CD14-positive monocyte (primary cell): ENCODE measurements around the gene VPS52. TPM values are rescaled to one million over a fixed set of nuclear protein-coding genes. Genes with fewer than 3 reads are reported as not detected.
A peak's percentile ranks its signal among the peaks of the same experiment; 100 is the strongest.

ENCODE experiments used
- DNase-seq, 3 donors: peaks; one replicate each; pipeline ENCODE4 v3.0.0-alpha.2; 2011 to 2022
- H2AFZ ChIP-seq: 2 replicates; pipeline ENCODE4 v1.6.0; 2012; ENCODE audit warnings: mild to moderate bottlenecking, low read depth, low read length, inconsistent platforms; ENCODE audit not compliant: insufficient read depth, poor library complexity, severe bottlenecking
- H3K27ac ChIP-seq, 2 donors: 1 replicate in 1 of 2; 2 replicates in 1 of 2; pipeline ENCODE4 v1.5.1; 2012 to 2013; ENCODE audit warnings: low read length in 2 of 2, control low read depth in 1 of 2, inconsistent platforms in 1 of 2, low read depth in 1 of 2, mild to moderate bottlenecking in 1 of 2
- H3K27me3 ChIP-seq, 2 donors: one replicate each; pipeline versions ENCODE4 v1.6.0 to v1.6.1; 2011 to 2013; ENCODE audit warnings: low read length in 2 of 2; ENCODE audit not compliant: control insufficient read depth in 2 of 2, insufficient read depth in 2 of 2
- H3K36me3 ChIP-seq, 2 donors: replicated peaks in 1 of 2; 1 replicate in 1 of 2; 2 replicates in 1 of 2; pipeline versions ENCODE4 v1.5.1 to v1.6.1; 2012 to 2013; ENCODE audit warnings: low read length in 2 of 2, control low read depth in 1 of 2, inconsistent platforms in 1 of 2, mild to moderate bottlenecking in 1 of 2; ENCODE audit not compliant: insufficient read depth in 2 of 2, control insufficient read depth in 1 of 2
- H3K4me1 ChIP-seq, 2 donors: 1 replicate in 1 of 2; 2 replicates in 1 of 2; pipeline versions ENCODE4 v1.5.1 to v1.6.1; 2012 to 2013; ENCODE audit warnings: low read length in 2 of 2, control low read depth in 1 of 2, inconsistent platforms in 1 of 2, mild to moderate bottlenecking in 1 of 2, moderate library complexity in 1 of 2; ENCODE audit not compliant: insufficient read depth in 2 of 2, control insufficient read depth in 1 of 2
- H3K4me2 ChIP-seq: replicated peaks from 2 replicates; pipeline ENCODE3; 2012; ENCODE audit warnings: low read length, moderate library complexity, mild to moderate bottlenecking; ENCODE audit not compliant: poor library complexity, severe bottlenecking; ENCODE audit errors: extremely low read depth
- H3K4me3 ChIP-seq, 3 experiments: fragments of 200-600 bp in 1 of 3; sonication (generic) in 1 of 3; replicated peaks in 1 of 3; 1 replicate in 2 of 3; 2 replicates in 1 of 3; pipeline ENCODE4 v1.5.1; 2011 to 2013; ENCODE audit warnings: low read length in 3 of 3, mild to moderate bottlenecking in 3 of 3, control low read depth in 2 of 3, low read depth in 2 of 3, inconsistent platforms in 1 of 3, moderate library complexity in 1 of 3
- H3K79me2 ChIP-seq: 2 replicates; pipeline ENCODE4 v1.6.0; 2012; ENCODE audit warnings: mild to moderate bottlenecking, control low read depth, inconsistent platforms, low read length, moderate library complexity; ENCODE audit not compliant: insufficient read depth
- H3K9ac ChIP-seq: 2 replicates; pipeline ENCODE4 v1.6.0; 2017; ENCODE audit warnings: low read length, mild to moderate bottlenecking; ENCODE audit not compliant: insufficient read depth, poor library complexity, severe bottlenecking
- H3K9me3 ChIP-seq, 2 donors: replicated peaks in 1 of 2; 1 replicate in 1 of 2; 2 replicates in 1 of 2; pipeline versions ENCODE4 v1.5.1 to v1.6.1; 2012 to 2013; ENCODE audit warnings: low read length in 2 of 2, control low read depth in 1 of 2; ENCODE audit not compliant: control insufficient read depth in 1 of 2, insufficient read depth in 1 of 2
- H4K20me1 ChIP-seq: 2 replicates; pipeline ENCODE4 v1.6.0; 2012; ENCODE audit warnings: mild to moderate bottlenecking, low read length, control low read depth, moderate library complexity; ENCODE audit not compliant: insufficient read depth
- H3K27ac Mint-ChIP-seq, 7 donors: one replicate each; pipeline ENCODE4 v1.8.0; 2020; ENCODE audit warnings: mild to moderate bottlenecking in 7 of 7, mixed read lengths in 7 of 7, moderate library complexity in 6 of 7, inconsistent platforms in 2 of 7
- H3K27me3 Mint-ChIP-seq, 3 donors: one replicate each; pipeline ENCODE4 v1.8.0; 2021 to 2022; ENCODE audit warnings: low read depth in 3 of 3, mild to moderate bottlenecking in 3 of 3, mixed read lengths in 3 of 3, moderate library complexity in 3 of 3, inconsistent platforms in 1 of 3
- H3K36me3 Mint-ChIP-seq, 2 donors: one replicate each; pipeline ENCODE4 v1.8.0; 2020; ENCODE audit warnings: mixed read lengths in 2 of 2, inconsistent platforms in 1 of 2, mild to moderate bottlenecking in 1 of 2
- H3K4me1 Mint-ChIP-seq: one replicate; pipeline ENCODE4 v1.8.0; 2020; ENCODE audit warnings: mild to moderate bottlenecking, mixed read lengths
- H3K4me3 Mint-ChIP-seq, 2 donors: one replicate each; pipeline ENCODE4 v1.8.0; 2020; ENCODE audit warnings: mild to moderate bottlenecking in 2 of 2, mixed read lengths in 2 of 2, moderate library complexity in 1 of 2
- H3K9me3 Mint-ChIP-seq, 7 donors: one replicate each; pipeline ENCODE4 v1.8.0; 2020 to 2022; ENCODE audit warnings: mixed read lengths in 7 of 7, mild to moderate bottlenecking in 6 of 7, moderate library complexity in 6 of 7, inconsistent platforms in 2 of 7
- WGBS: methylation state at CpG from one replicate; pipeline ENCODE4 v1.1.5; 2013; ENCODE audit warnings: missing lambda C conversion rate; ENCODE audit not compliant: insufficient coverage; 5-methylcytosine and 5-hydroxymethylcytosine counted together
- intact Hi-C, 2 donors: fragments of 100-400 bp; cut with micrococcal nuclease; formaldehyde crosslinking; loops; one replicate each; pipeline versions ENCODE4 v1.15.0 to v1.15.1; 2023
- polyA plus RNA-seq, 3 donors: library from polyadenylated mRNA; depleted of rRNA in 1 of 3; unstranded in 2 of 3; stranded (reverse) in 1 of 3; fragments of 300-500 nt in 2 of 3; fragments of >200 nt in 1 of 3; fragmentation: Illumina TruSeq in 2 of 3; gene quantifications; 1 replicate in 2 of 3; 2 replicates in 1 of 3; pipeline ENCODE4 v1.2.3, GENCODE V29; 2012 to 2021
- TF ChIP-seq, protein P1 (sequence below): fragments of 200-600 bp; IDR thresholded peaks from one replicate; pipeline ENCODE4 v1.8.0; 2022; ENCODE audit warnings: antibody characterized with exemption, mild to moderate bottlenecking

VPS52 gene
- polyA plus RNA-seq, 3 donors = 11.0 to 150 (median 14.5) TPM

DNA sequence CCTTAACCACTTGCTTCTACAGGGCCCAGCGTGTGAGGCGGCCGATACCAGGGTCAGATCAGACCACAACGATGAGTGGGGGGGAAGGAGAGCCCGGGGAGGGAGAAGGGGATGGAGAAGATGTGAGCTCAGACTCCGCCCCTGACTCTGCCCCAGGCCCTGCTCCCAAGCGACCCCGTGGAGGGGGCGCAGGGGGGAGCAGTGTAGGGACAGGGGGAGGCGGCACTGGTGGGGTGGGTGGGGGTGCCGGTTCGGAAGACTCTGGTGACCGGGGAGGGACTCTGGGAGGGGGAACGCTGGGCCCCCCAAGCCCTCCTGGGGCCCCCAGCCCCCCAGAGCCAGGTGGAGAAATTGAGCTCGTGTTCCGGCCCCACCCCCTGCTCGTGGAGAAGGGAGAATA, 60.5 kb downstream of the VPS52 start:
- peaks cover 24 to 45% (median 30%) of the 10 kb centered on the region in 3 donors for H3K27me3 Mint-ChIP-seq
- peaks cover 0 to 7% (median 0%) of the 10 kb centered on the region in 7 donors for H3K9me3 Mint-ChIP-seq
- peaks cover 27 to 35% of the 10 kb centered on the region in 2 donors for H3K4me1 ChIP-seq
- H3K36me3 Mint-ChIP-seq = peaks cover 23 to 29% of the 10 kb centered on the region in 2 donors
- no peak overlapping the region for H3K4me3 ChIP-seq
- H3K27ac ChIP-seq = no peak overlapping the region
- no peak for DNase-seq
- H3K4me1 Mint-ChIP-seq = peaks cover 34% of the 10 kb centered on the region
- peaks cover 10 to 28% of the 10 kb centered on the region in 2 donors for H3K27me3 ChIP-seq
- H2AFZ ChIP-seq = no peak overlapping the region
- no peak overlapping the region for H3K9ac ChIP-seq
- intact Hi-C loops = loop anchor here in 1 of 2 donors (5.0 kb wide), 1 partner anchor 36 kb away; no protein-coding TSS in a partner anchor
- no peak overlapping the region for H3K4me2 ChIP-seq
- 93% methylated on average over 6 of the region's 17 CpGs for WGBS
- no peaks in the 10 kb centered on the region for H3K79me2 ChIP-seq
- TF ChIP-seq, protein P1, sequence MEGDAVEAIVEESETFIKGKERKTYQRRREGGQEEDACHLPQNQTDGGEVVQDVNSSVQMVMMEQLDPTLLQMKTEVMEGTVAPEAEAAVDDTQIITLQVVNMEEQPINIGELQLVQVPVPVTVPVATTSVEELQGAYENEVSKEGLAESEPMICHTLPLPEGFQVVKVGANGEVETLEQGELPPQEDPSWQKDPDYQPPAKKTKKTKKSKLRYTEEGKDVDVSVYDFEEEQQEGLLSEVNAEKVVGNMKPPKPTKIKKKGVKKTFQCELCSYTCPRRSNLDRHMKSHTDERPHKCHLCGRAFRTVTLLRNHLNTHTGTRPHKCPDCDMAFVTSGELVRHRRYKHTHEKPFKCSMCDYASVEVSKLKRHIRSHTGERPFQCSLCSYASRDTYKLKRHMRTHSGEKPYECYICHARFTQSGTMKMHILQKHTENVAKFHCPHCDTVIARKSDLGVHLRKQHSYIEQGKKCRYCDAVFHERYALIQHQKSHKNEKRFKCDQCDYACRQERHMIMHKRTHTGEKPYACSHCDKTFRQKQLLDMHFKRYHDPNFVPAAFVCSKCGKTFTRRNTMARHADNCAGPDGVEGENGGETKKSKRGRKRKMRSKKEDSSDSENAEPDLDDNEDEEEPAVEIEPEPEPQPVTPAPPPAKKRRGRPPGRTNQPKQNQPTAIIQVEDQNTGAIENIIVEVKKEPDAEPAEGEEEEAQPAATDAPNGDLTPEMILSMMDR = no peak
- H3K27ac Mint-ChIP-seq = no peak overlapping the region
- no peak overlapping the region for H3K4me3 Mint-ChIP-seq
- H4K20me1 ChIP-seq = no peaks in the 10 kb centered on the region
- no peaks in the 10 kb centered on the region for H3K9me3 ChIP-seq
- H3K36me3 ChIP-seq = peaks cover 10 to 29% of the 10 kb centered on the region in 2 donors

DNA sequence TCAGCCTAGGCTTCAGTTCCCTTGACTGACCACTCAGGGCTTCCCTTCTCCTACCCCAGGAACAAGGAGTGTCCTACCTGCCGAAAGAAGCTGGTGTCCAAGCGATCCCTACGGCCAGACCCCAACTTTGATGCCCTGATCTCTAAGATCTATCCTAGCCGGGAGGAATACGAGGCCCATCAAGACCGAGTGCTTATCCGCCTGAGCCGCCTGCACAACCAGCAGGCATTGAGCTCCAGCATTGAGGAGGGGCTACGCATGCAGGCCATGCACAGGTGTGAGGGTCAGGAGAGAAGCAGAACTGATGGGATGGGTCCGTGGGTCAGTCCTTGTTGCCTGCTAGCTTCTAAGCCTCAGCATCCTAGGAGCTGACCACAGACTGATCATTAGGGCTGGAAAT, 61.8 kb downstream of the VPS52 start:
- TF ChIP-seq, protein P1 = no peak
- Mint-ChIP-seq H3K4me1 (peaks cover 43% of the 10 kb centered on the region), H3K27ac (peak overlapping the region in 1 of 7 donors; percentile 5), H3K36me3 (peaks cover 25 to 29% of the 10 kb centered on the region in 2 donors), H3K4me3 (no peak overlapping the region), H3K9me3 (peaks cover 0 to 7% (median 0%) of the 10 kb centered on the region in 7 donors), H3K27me3 (peaks cover 30 to 43% (median 33%) of the 10 kb centered on the region in 3 donors)
- H3K9ac ChIP-seq = no peak overlapping the region
- no peaks in the 10 kb centered on the region for H4K20me1 ChIP-seq
- no peak overlapping the region for H3K4me2 ChIP-seq
- WGBS = 97% methylated on average over 10 of the region's 10 CpGs
- intact Hi-C loops = loop anchor here (5.0 to 10.0 kb wide), 2 partner anchors 37 to 205 kb away; partner anchors contain the start of genes CUTA (in 1 of the 2) and PHF1 (in 1 of the 2)
- no peak overlapping the region for H2AFZ ChIP-seq
- H3K4me1 ChIP-seq = peaks cover 31 to 42% of the 10 kb centered on the region in 2 donors
- peaks cover 10 to 29% of the 10 kb centered on the region in 2 donors for H3K36me3 ChIP-seq
- no peak for DNase-seq
- no peak overlapping the region for H3K27ac ChIP-seq
- H3K9me3 ChIP-seq = no peaks in the 10 kb centered on the region
- H3K27me3 ChIP-seq = peaks cover 10 to 28% of the 10 kb centered on the region in 2 donors
- H3K4me3 ChIP-seq = no peak overlapping the region
- no peaks in the 10 kb centered on the region for H3K79me2 ChIP-seq
